NOMO-1 treated with dmso at 0.1 percent for 144 hours (cell line): ENCODE measurements around the gene STXBP5L.
"Not testable (repeated sequence)": the region's sequence is repeated elsewhere in the genome, so short reads cannot be mapped to it uniquely, and the experiment has no call there.

Source experiments
- DNase-seq: peaks from one replicate; lab custom pipeline; 2025; ENCODE audit not compliant: unreplicated experiment; lab: John Stamatoyannopoulos, UW

The STXBP5L gene

GRCh38 chr3:121424549-121424948, 516.5 kb downstream of the STXBP5L start:
- DNase-seq = no peak

GRCh38 chr3:121430664-121431215, 522.7 kb downstream of the STXBP5L start:
- DNase-seq = no peak

- DNase-seq = no peak
Observed at GRCh38 chr3:121431726-121432517, 523.9 kb downstream of the STXBP5L start.

- no peak for DNase-seq
Observed at GRCh38 chr3:121436074-121436473, 528.1 kb downstream of the STXBP5L start.

GRCh38 chr3:121436641-121437040, 528.6 kb downstream of the STXBP5L start:
- DNase-seq = no peak

GRCh38 chr3:121443456-121443855, 535.5 kb downstream of the STXBP5L start:
- no peak for DNase-seq

GRCh38 chr3:121451752-121452151, 543.7 kb downstream of the STXBP5L start:
- not testable (repeated sequence) for DNase-seq

GRCh38 chr3:121462565-121462964, 554.6 kb downstream of the STXBP5L start:
- no peak for DNase-seq

GRCh38 chr3:121463745-121464144, 555.7 kb downstream of the STXBP5L start:
- no peak for DNase-seq

GRCh38 chr3:121467085-121467484, 559.1 kb downstream of the STXBP5L start:
- no peak for DNase-seq

- no peak for DNase-seq
Observed at GRCh38 chr3:121473001-121473400, 565.0 kb downstream of the STXBP5L start.
